ENCODE results near the gene NDUFC2.
"Not testable (repeated sequence)": the region's sequence is repeated elsewhere in the genome, so short reads cannot be mapped to it uniquely, and the experiment has no call there.

NDUFC2 gene

DNA sequence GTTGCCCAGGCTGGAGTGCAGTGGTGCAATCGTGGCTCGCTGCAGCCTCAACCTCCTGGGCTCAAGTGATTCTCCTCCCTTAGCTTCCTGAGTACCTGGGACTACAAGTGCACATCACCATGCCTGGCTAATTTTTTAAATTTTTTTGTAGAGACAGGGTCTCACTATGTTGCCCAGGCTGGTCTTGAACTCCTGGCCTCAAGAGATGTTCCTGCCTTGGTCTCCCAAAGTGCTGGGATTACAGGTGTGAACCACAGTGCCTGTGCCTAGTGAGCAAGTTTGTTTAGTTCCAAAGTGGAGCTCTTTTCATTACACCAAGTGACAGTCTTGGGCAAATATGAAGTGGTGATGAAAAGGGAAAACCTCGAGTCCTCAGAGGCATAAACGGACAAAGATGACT, 2.1 kb downstream of the NDUFC2 start:
- H3K9ac ChIP-seq (ENCODE audit: low read length), result peak overlapping the region; percentile 79
- peaks cover 26% of the 10 kb centered on the region for H3K4me1 ChIP-seq (ENCODE audit: insufficient read depth, low read length)
- H3K27me3 ChIP-seq (ENCODE audit: control insufficient read depth in 1 of 2, insufficient read depth in 2 of 2, low read length in 2 of 2); H3K9me3 ChIP-seq (ENCODE audit: low read length); H3K27ac ChIP-seq (ENCODE audit: low read depth, low read length); H3K36me3 ChIP-seq (ENCODE audit: insufficient read depth, low read length): not testable (repeated sequence)
- peak overlapping the region in 1 of 2 donors; percentile 94 for H3K4me3 ChIP-seq (ENCODE audit: low read depth in 1 of 2, low read length in 2 of 2)

DNA sequence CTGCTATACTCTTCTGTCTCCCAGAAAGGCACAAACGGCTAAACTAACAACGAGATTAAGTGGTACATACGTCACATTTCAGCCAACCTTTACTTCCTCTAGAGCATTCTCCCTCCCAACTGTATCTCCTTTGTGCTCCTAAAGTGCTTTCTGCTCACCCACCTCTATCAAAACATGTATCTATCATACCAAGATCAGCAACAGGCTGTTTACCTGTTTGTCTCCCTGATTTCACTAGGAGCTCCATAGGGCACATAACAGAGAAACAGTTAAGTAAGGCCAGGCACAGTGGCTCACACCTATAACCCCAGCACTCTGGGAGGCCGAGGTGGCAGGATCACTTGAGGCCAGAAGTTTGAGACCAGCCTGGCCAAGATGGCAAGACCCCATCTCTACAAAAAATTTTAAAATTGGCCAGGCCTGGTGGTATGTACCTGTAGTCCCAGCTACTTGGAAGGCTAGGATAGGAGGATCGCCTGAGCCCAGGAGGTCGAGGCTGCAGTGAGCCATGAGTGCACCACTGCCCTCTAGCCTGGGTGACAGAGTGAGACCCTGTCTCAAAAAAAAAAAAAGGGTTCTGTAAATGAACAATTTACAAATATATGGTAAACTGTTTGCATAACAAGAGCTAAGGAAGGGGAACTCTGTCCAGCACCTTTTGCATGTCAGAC, 2.8 kb downstream of the NDUFC2 start:
- H3K36me3 ChIP-seq (ENCODE audit: insufficient read depth, low read length), result peaks cover 8% of the 10 kb centered on the region
- no peak overlapping the region for H3K9ac ChIP-seq (ENCODE audit: low read length)
- H3K27ac ChIP-seq (ENCODE audit: low read depth, low read length), result no peak overlapping the region
- peaks cover 26% of the 10 kb centered on the region for H3K4me1 ChIP-seq (ENCODE audit: insufficient read depth, low read length)
- no peaks in the 10 kb centered on the region for H3K27me3 ChIP-seq (ENCODE audit: control insufficient read depth in 1 of 2, insufficient read depth in 2 of 2, low read length in 2 of 2)
- H3K9me3 ChIP-seq (ENCODE audit: low read length), result no peaks in the 10 kb centered on the region
- no peak overlapping the region for H3K4me3 ChIP-seq (ENCODE audit: low read depth in 1 of 2, low read length in 2 of 2)

DNA sequence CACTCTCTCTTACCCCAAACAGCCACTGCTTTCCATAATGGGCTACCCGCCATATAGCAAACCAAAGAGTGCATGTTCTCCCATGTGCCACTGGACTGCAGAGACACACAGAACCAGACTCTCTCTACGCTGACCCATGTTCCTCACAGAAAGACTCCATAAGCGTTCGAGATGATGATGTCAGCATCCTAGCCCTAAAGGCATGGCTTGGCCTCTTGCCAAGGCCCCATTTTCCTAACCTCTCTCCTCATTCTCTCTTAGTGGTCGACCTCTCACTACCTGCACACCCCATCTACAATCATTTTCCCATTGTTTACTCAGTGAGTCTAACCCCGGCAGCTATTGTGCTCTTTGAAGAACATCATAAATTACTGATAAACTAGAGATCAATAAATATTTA, 4.9 kb downstream of the NDUFC2 start:
- Histone ChIP-seq H3K27me3 (ENCODE audit: control insufficient read depth in 1 of 2, insufficient read depth in 2 of 2, low read length in 2 of 2) (no peaks in the 10 kb centered on the region), H3K36me3 (ENCODE audit: insufficient read depth, low read length) (peaks cover 14% of the 10 kb centered on the region), H3K4me3 (ENCODE audit: low read depth in 1 of 2, low read length in 2 of 2) (no peak overlapping the region), H3K9me3 (ENCODE audit: low read length) (no peaks in the 10 kb centered on the region), H3K9ac (ENCODE audit: low read length) (no peak overlapping the region), H3K27ac (ENCODE audit: low read depth, low read length) (no peak overlapping the region), H3K4me1 (ENCODE audit: insufficient read depth, low read length) (peaks cover 26% of the 10 kb centered on the region)

DNA sequence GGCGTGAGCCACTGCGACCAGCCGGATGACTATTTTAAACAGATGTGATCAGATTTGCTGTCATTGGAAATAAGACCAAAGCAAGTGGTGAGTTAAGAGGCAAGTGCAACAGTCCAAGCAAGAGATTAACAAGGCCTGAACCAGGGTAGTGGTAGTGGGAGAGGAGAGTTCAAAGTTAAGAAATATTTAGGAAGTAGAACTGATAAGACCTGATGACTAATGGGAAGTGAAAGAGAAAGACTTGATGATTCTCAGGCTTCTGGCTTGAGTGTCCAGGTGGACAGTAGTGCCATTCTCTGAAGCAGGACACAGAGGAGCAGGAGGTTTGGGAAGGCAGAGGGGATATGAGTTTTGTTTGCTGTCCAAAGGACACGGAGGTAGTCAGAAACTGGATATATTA, 7.2 kb downstream of the NDUFC2 start:
- Histone ChIP-seq H3K36me3 (ENCODE audit: insufficient read depth, low read length) (peaks cover 24% of the 10 kb centered on the region), H3K4me1 (ENCODE audit: insufficient read depth, low read length) (peaks cover 13% of the 10 kb centered on the region), H3K27me3 (ENCODE audit: control insufficient read depth in 1 of 2, insufficient read depth in 2 of 2, low read length in 2 of 2) (no peaks in the 10 kb centered on the region)

DNA sequence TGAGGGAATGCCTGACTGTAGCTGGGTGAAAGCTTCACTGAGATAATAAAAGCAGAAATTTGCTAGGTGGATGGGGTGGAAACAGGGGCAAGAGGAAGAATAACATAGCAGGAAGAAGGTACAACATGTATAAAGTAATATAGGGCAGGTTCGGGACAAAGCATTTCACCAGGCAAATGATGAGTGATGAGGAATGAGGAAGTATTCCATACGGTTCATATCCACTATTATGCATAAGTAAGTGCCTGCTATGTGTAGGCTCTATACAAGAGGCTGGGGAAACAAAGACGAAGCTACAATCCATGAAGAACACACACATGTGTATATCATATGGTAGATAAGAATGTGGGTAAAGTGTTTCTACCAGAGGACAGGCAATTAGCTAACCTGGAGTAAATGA, 7.9 kb downstream of the NDUFC2 start:
- Histone ChIP-seq H3K9me3 (ENCODE audit: low read length) (no peaks in the 10 kb centered on the region), H3K27ac (ENCODE audit: low read depth, low read length) (no peak overlapping the region), H3K9ac (ENCODE audit: low read length) (no peak overlapping the region), H3K4me1 (ENCODE audit: insufficient read depth, low read length) (peaks cover 8% of the 10 kb centered on the region), H3K27me3 (ENCODE audit: control insufficient read depth in 1 of 2, insufficient read depth in 2 of 2, low read length in 2 of 2) (no peaks in the 10 kb centered on the region), H3K36me3 (ENCODE audit: insufficient read depth, low read length) (peaks cover 26% of the 10 kb centered on the region), H3K4me3 (ENCODE audit: low read depth in 1 of 2, low read length in 2 of 2) (no peak overlapping the region)

More for the DNA sequence above, 7.2 kb downstream of the NDUFC2 start:
- no peak overlapping the region for H3K4me3 ChIP-seq (ENCODE audit: low read depth in 1 of 2, low read length in 2 of 2)
- no peak overlapping the region for H3K9ac ChIP-seq (ENCODE audit: low read length)
- no peaks in the 10 kb centered on the region for H3K9me3 ChIP-seq (ENCODE audit: low read length)
- no peak overlapping the region for H3K27ac ChIP-seq (ENCODE audit: low read depth, low read length)

DNA sequence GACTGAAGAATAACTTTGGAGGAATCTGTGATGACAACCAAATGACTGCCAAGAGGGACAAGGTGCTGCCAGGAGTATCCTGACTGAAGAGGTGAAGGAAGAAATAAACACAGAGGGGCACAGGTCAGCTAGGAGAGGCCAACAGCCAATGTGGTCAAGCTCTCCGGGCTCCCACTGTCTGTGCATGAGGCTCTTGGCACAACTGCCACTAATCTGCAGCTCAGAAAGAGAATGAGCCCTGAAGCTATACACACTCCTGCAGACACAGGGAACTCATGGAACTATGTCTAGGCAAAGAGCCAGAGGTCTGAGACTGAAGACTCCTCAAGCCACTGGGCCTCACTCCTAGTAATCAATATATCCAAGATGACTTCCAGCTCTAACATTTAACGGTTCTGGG, 9.0 kb downstream of the NDUFC2 start:
- no peaks in the 10 kb centered on the region for H3K27me3 ChIP-seq (ENCODE audit: control insufficient read depth in 1 of 2, insufficient read depth in 2 of 2, low read length in 2 of 2)
- peaks cover 26% of the 10 kb centered on the region for H3K36me3 ChIP-seq (ENCODE audit: insufficient read depth, low read length)
- no peak overlapping the region for H3K4me3 ChIP-seq (ENCODE audit: low read depth in 1 of 2, low read length in 2 of 2)
- no peak overlapping the region for H3K9ac ChIP-seq (ENCODE audit: low read length)
- no peaks in the 10 kb centered on the region for H3K9me3 ChIP-seq (ENCODE audit: low read length)
- no peak overlapping the region for H3K27ac ChIP-seq (ENCODE audit: low read depth, low read length)
- H3K4me1 ChIP-seq (ENCODE audit: insufficient read depth, low read length), result peaks cover 3% of the 10 kb centered on the region

DNA sequence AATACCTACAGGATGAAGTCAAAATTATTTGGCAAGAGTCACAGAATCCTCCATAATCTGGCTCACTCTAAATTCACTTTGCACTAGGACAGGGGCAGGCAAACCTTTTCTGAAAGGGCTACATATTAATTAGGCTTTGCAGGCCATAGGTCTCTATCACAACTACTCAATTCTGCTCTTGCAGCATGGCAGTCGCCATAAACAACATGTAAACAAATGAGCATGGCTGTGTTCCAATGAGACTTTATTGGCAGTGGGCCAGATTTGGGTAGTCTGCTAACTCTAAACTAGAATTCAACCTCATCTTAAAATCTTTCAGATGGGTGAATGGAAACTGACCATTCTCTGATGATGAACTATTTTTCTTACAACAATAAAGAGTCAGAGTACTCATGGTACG, 10.2 kb downstream of the NDUFC2 start:
- H3K9me3 ChIP-seq (ENCODE audit: low read length), result no peaks in the 10 kb centered on the region
- no peak overlapping the region for H3K27ac ChIP-seq (ENCODE audit: low read depth, low read length)
- no peak overlapping the region for H3K4me3 ChIP-seq (ENCODE audit: low read depth in 1 of 2, low read length in 2 of 2)

DNA sequence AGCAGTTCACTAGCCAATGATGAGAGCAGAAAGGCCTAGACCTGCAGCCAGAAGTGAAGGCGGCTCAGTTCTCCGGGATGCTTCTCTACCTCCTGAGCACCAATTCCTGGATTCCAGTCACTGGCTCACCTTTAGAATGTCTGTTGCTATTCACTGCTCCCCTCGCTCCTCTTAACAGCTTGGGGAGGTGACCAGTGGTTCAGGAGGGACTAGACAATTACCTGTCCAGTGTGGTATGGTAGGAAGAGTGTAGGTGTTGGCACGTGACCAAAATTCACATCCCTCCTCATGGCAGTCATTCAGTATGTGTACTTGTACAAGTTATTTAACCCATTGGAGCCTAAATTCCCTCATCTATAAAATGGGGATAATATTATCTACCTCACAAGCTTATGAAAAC, 12.0 kb downstream of the NDUFC2 start:
- H3K9me3 ChIP-seq (ENCODE audit: low read length), result no peaks in the 10 kb centered on the region
- no peak overlapping the region for H3K4me3 ChIP-seq (ENCODE audit: low read depth in 1 of 2, low read length in 2 of 2)
- peaks cover 3% of the 10 kb centered on the region for H3K4me1 ChIP-seq (ENCODE audit: insufficient read depth, low read length)
- peaks cover 23% of the 10 kb centered on the region for H3K36me3 ChIP-seq (ENCODE audit: insufficient read depth, low read length)
- H3K9ac ChIP-seq (ENCODE audit: low read length), result no peak overlapping the region
- H3K27ac ChIP-seq (ENCODE audit: low read depth, low read length), result no peak overlapping the region
- no peaks in the 10 kb centered on the region for H3K27me3 ChIP-seq (ENCODE audit: control insufficient read depth in 1 of 2, insufficient read depth in 2 of 2, low read length in 2 of 2)

More for the DNA sequence above, 10.2 kb downstream of the NDUFC2 start:
- Histone ChIP-seq H3K9ac (ENCODE audit: low read length) (no peak overlapping the region), H3K27me3 (ENCODE audit: control insufficient read depth in 1 of 2, insufficient read depth in 2 of 2, low read length in 2 of 2) (no peaks in the 10 kb centered on the region), H3K36me3 (ENCODE audit: insufficient read depth, low read length) (peaks cover 26% of the 10 kb centered on the region), H3K4me1 (ENCODE audit: insufficient read depth, low read length) (peaks cover 3% of the 10 kb centered on the region)

DNA sequence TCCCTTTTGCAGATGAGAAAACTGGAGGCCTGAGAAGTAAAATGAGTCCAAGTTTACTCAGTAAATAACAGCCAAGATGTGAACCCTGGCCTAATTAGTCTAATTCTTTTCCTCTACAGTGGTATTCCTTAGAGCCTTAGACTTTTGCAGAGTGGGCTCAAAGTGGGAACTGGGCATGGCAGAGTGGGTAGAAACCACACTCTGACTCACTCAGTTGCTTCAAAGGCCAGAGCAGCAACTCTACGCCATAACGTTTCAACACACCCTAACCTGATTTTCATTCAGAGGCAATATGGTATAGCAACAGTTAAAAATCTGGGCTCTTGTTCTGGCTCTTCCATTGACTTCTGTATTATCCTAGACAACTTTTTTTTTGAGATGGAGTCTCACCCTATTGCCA, 13.2 kb downstream of the NDUFC2 start:
- Histone ChIP-seq H3K27ac (ENCODE audit: low read depth, low read length) (no peak overlapping the region), H3K9ac (ENCODE audit: low read length) (no peak overlapping the region), H3K4me3 (ENCODE audit: low read depth in 1 of 2, low read length in 2 of 2) (no peak overlapping the region), H3K27me3 (ENCODE audit: control insufficient read depth in 1 of 2, insufficient read depth in 2 of 2, low read length in 2 of 2) (no peaks in the 10 kb centered on the region), H3K4me1 (ENCODE audit: insufficient read depth, low read length) (peaks cover 7% of the 10 kb centered on the region), H3K9me3 (ENCODE audit: low read length) (no peaks in the 10 kb centered on the region), H3K36me3 (ENCODE audit: insufficient read depth, low read length) (peaks cover 15% of the 10 kb centered on the region)

DNA sequence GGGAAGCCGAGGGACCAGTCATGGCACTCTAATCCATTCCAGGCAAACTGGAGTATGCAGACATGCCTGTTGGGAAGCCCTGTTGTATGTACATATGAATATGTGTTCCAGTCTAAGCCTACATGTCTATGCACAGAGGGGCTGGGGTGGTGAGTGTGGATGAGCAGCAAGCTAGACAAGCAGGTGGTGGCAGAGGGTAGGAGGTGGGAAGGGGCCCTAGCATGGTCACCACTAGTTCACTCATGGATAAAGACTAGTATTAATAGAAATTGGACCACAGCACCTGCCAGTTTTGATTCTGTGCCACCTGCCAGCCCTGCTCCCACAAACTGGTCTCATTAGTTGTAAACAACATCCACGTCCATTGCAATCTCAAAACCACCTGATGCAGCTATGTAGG, 14.5 kb downstream of the NDUFC2 start:
- Histone ChIP-seq H3K9me3 (ENCODE audit: low read length) (no peaks in the 10 kb centered on the region), H3K27me3 (ENCODE audit: control insufficient read depth in 1 of 2, insufficient read depth in 2 of 2, low read length in 2 of 2) (no peaks in the 10 kb centered on the region), H3K9ac (ENCODE audit: low read length) (no peak overlapping the region), H3K36me3 (ENCODE audit: insufficient read depth, low read length) (peaks cover 13% of the 10 kb centered on the region), H3K27ac (ENCODE audit: low read depth, low read length) (no peak overlapping the region), H3K4me3 (ENCODE audit: low read depth in 1 of 2, low read length in 2 of 2) (no peak overlapping the region), H3K4me1 (ENCODE audit: insufficient read depth, low read length) (peaks cover 13% of the 10 kb centered on the region)

DNA sequence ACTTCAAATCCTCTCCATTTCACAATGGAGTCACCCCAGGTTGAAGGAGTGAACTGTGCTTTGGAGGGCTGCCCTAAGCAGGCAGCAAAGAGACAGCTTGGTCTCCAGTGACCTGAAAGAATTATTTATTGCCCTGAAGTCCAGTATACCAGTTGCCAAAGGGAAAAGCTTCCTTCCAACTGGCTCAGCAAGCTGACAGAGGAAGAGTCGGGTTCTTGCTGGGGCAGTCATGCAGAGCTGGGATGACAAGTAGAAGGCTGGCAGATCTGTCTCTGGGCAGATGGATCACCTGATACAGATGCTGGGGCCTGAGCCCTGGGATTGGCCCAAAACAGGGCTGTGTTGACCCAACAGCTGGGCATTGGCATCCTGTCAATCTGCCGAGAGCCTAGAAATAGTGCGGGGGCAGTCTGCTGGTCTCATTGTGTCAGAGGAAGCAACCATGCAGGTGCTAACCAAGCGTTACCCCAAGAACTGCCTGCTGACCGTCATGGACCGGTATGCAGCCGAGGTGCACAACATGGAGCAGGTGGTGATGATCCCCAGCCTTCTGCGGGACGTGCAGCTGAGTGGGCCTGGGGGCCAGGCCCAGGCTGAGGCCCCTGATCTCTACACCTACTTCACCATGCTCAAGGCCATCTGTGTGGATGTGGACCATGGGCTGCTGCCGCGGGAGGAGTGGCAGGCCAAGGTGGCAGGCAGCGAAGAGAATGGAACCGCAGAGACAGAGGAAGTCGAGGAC, 16.1 kb downstream of the NDUFC2 start, which contains the start of gene THRSP:
Gene THRSP (plus strand): TSS at position 422 of the 742 bp plus-strand sequence. CDS start 21 bp downstream, at position 443.
- no peaks in the 10 kb centered on the region for H3K27me3 ChIP-seq (ENCODE audit: control insufficient read depth in 1 of 2, insufficient read depth in 2 of 2, low read length in 2 of 2)
- H3K9me3 ChIP-seq (ENCODE audit: low read length), result no peaks in the 10 kb centered on the region
- peaks cover 9% of the 10 kb centered on the region for H3K4me1 ChIP-seq (ENCODE audit: insufficient read depth, low read length)
- H3K9ac ChIP-seq (ENCODE audit: low read length), result no peak within 1 kb of the TSS
- no peak within 1 kb of the TSS for H3K27ac ChIP-seq (ENCODE audit: low read depth, low read length)
- peaks cover 4% of the 10 kb centered on the region for H3K36me3 ChIP-seq (ENCODE audit: insufficient read depth, low read length)
- H3K4me3 ChIP-seq (ENCODE audit: low read depth in 1 of 2, low read length in 2 of 2), result no peak within 1 kb of the TSS

DNA sequence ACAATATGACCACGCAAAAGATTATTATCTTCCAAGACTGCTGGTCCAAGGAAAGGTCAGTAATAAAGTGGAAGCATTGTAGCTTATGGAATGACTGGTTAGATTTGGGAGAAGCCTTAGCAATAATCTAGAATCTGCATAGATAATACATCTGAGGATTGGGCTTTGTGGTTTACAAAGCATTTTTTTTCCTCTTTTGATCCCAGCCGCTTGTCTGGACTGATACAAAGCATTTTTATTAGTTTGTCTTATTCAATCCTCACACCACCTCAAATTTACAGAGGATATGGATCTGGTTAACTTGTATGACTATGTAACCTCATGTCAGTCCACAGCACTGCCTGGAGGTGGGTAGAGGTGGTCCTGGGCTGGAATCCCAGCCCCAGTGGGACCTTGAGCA, 17.0 kb downstream of the NDUFC2 start:
- Histone ChIP-seq H3K9ac (ENCODE audit: low read length) (no peak overlapping the region), H3K4me1 (ENCODE audit: insufficient read depth, low read length) (peaks cover 9% of the 10 kb centered on the region), H3K36me3 (ENCODE audit: insufficient read depth, low read length) (peaks cover 4% of the 10 kb centered on the region), H3K27me3 (ENCODE audit: control insufficient read depth in 1 of 2, insufficient read depth in 2 of 2, low read length in 2 of 2) (no peaks in the 10 kb centered on the region), H3K27ac (ENCODE audit: low read depth, low read length) (no peak overlapping the region), H3K4me3 (ENCODE audit: low read depth in 1 of 2, low read length in 2 of 2) (no peak overlapping the region), H3K9me3 (ENCODE audit: low read length) (no peaks in the 10 kb centered on the region)
